HG03469 (cell line): ENCODE results near the gene TMEM209.
"Not testable (repeated sequence)": the region's sequence is repeated elsewhere in the genome, so short reads cannot be mapped to it uniquely, and the experiment has no call there.

Experiments
- ATAC-seq: cut with Tn5 transposase; IDR thresholded peaks from one replicate; pipeline ENCODE4 v1.9.1; 2021; ENCODE audit warnings: mild to moderate bottlenecking, moderate library complexity, moderate number of reproducible peaks; ENCODE audit not compliant: unreplicated experiment

Gene TMEM209

GRCh38 chr7:130131191-130131834 is 73.9 kb downstream of the TMEM209 start:
- ATAC-seq = no peak

DNA sequence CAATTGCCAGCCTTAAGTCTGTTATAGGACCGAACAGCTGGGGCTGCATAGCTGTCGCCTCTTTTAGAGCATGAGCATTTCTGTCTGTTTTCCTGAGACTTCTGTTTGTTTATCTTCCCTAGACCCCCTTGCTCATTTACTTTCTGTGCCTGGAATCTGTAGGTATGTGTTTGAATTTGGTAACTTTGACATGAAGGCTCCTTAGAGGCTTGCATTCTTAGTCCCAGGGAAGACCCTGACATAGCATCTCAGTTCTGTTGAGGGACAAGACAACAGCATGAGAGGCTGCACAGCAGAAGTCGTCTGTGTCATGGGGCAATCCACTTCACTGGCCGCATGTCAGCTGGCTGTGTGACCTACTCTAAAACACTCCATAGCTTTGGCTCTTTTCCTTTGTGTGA is 76.2 kb downstream of the TMEM209 start:
- ATAC-seq = no peak

GRCh38 chr7:130127821-130128317 is 77.3 kb downstream of the TMEM209 start:
- no peak for ATAC-seq

- ATAC-seq = no peak
Measured at GRCh38 chr7:130127404-130127803, 77.8 kb downstream of the TMEM209 start.

DNA sequence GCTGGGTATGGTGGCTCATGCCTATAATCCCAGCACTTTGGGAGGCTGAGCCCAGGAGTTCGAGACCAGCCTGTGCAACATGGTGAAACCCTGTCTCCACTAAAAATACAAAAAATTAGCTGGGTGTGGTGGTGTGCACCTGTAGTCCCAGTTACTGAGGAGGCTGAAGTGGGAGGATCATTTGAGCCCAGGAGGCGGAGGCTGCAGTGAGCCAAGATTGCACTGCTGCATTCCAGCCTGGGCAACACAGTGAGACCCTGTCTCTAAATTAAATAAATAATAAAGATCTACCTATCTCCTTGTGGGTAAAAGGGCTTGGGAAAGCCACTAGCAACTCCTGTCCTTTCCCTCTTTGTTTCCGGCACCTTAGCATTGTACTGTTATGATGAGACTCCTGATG is 78.4 kb downstream of the TMEM209 start:
- ATAC-seq = not testable (repeated sequence)

DNA sequence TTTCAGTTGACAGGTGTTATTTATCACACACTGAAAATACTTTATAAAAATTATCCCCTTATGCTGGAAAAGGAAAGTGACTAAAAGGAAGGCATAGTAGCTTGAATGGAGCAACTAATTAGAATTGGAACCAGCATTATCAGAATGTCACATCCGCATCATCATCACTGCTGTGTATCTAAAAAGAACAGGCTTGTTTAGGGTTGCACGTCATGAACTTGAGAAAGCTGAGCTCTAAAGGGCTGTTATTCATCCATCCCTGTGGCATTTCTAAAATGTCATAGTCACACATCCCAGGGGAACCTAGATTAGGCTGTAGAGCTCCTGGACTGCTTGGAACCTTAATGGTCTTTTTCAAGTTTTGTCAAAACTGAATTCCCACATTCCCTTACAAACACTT is 80.5 kb downstream of the TMEM209 start:
- no peak for ATAC-seq

DNA sequence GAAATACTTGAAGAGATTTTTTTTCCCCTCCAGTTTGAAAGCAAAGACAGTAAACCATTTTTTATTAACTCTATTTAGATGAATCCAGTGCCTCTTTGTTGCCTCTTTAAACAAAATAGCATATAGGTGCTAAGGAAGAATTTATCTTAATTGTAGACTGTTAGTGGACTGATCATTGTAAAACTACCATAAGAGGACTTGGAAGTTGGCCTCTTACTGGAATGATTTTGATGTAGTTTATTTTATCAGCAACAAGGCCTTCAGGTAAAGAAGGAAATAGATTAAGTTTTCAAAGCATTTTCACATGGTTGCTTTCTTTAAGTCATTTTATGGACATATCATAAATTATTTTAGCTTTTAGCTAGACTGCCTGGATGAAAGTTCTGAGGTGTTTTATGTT is 81.7 kb downstream of the TMEM209 start:
- no peak for ATAC-seq

- no peak for ATAC-seq
Measured at GRCh38 chr7:130118801-130119200, 86.4 kb downstream of the TMEM209 start.

- no peak for ATAC-seq
Measured at GRCh38 chr7:130118294-130118693, 86.9 kb downstream of the TMEM209 start.

GRCh38 chr7:130114776-130115175 is 90.4 kb downstream of the TMEM209 start:
- no peak for ATAC-seq
